Erythroblast (primary cell): ENCODE measurements around the gene RSU1.

ENCODE experiments used
- GATA1 ChIP-seq: IDR thresholded peaks from 2 replicates; pipeline ENCODE4 v1.6.1; 2011; ENCODE audit warnings: low read depth, mild to moderate bottlenecking, control low read depth, low read length, moderate library complexity
- POLR2A ChIP-seq: IDR thresholded peaks from 2 replicates; pipeline ENCODE4 v1.6.1; 2011; ENCODE audit warnings: mild to moderate bottlenecking, low read length

- no peak for TF ChIP-seq POLR2A
- no peak for TF ChIP-seq GATA1
These were observed 62.5 kb downstream of the RSU1 start for GRCh38 chr10:16754765-16755164.
